A549 (cell line): Measurements from ENCODE around the gene PAX9. TPM values are rescaled to one million over a fixed set of nuclear protein-coding genes. Genes with fewer than 3 reads are reported as not detected.

Source experiments
- ATAC-seq, 2 experiments: fragments of 200-7000 bp in 1 of 2; fragments of >200 bp in 1 of 2; cut with Nextera tagmentation in 1 of 2; cut with Tn5 transposase in 1 of 2; 3 replicates each; pipeline versions ENCODE4 v1.8.0 to v1.9.1; 2018 to 2020; ENCODE audit warnings: mild to moderate bottlenecking in 1 of 2, moderate library complexity in 1 of 2
- CTCF ChIA-PET: fragments of 300-600 bp; sonication (Branson Sonifier 250); formaldehyde crosslinking; extraction: SDS; loops from one replicate; lab custom pipeline; 2021; ENCODE audit warnings: antibody characterized with exemption, inconsistent platforms; lab: Yijun Ruan, JAX
- POLR2A ChIA-PET: fragments of 350-600 bp; formaldehyde crosslinking; extraction: SDS; loops from one replicate; lab custom pipeline; 2021; ENCODE audit warnings: antibody characterized with exemption, inconsistent platforms; lab: Yijun Ruan, JAX
- DNase-seq, 2 experiments: peaks; one replicate each; pipeline versions ENCODE4 v3.0.0 to v3.0.0-alpha.2; 2011 to 2016; ENCODE audit warnings: low read depth in 1 of 2, low spot score in 1 of 2
- FAIRE-seq: peaks from 2 replicates; lab custom pipeline; 2011; peaks lifted over from hg19 to GRCh38; lab: Jason Lieb, UNC
- H3K27ac ChIP-seq, 2 experiments: fragments of >200 bp; sonication (Bioruptor Twin); formaldehyde crosslinking; 3 replicates each; pipeline ENCODE4 v1.5.1; 2016 to 2017
- H3K4me1 ChIP-seq: fragments of >200 bp; sonication (Bioruptor Twin); formaldehyde crosslinking; 3 replicates; pipeline ENCODE4 v1.6.1; 2016
- H3K4me2 ChIP-seq: fragments of >200 bp; sonication (Bioruptor Twin); formaldehyde crosslinking; 3 replicates; pipeline ENCODE4 v1.6.1; 2016
- H3K4me3 ChIP-seq: fragments of >200 bp; sonication (Bioruptor Twin); formaldehyde crosslinking; 3 replicates; pipeline ENCODE4 v1.5.1; 2016
- H3K9me3 ChIP-seq: fragments of >200 bp; sonication (Bioruptor Twin); formaldehyde crosslinking; 3 replicates; pipeline ENCODE4 v1.6.1; 2016
- BHLHE40 ChIP-seq: IDR thresholded peaks from 2 replicates; pipeline ENCODE4 v1.6.1; 2012; ENCODE audit warnings: low read depth, low read length, inconsistent platforms
- CBX2 ChIP-seq: fragments of 200-600 bp; sonication (generic); IDR thresholded peaks from 2 replicates; pipeline ENCODE4 v1.6.1; 2016; ENCODE audit warnings: low read depth, mild to moderate bottlenecking, borderline replicate concordance
- EHMT2 ChIP-seq: fragments of 200-600 bp; sonication (generic); IDR thresholded peaks from 2 replicates; pipeline ENCODE4 v1.6.1; 2016; ENCODE audit warnings: antibody characterized with exemption, low read depth, mild to moderate bottlenecking, moderate library complexity
- ESRRA ChIP-seq: fragments of 150-350 bp; IDR thresholded peaks from 2 replicates; pipeline ENCODE4 v1.6.1; 2014; ENCODE audit warnings: mild to moderate bottlenecking, low read length, borderline replicate concordance
- HOXB5 ChIP-seq: fragments of 250-450 bp; sonication (Bioruptor Pico); IDR thresholded peaks from 2 replicates; pipeline ENCODE4 v1.5.0; 2020; ENCODE audit warnings: mild to moderate bottlenecking, moderate library complexity
- JUN ChIP-seq, 2 experiments: fragments of >200 bp; sonication (Bioruptor Twin); formaldehyde crosslinking; IDR thresholded peaks; 2 replicates in 1 of 2; 3 replicates in 1 of 2; pipeline ENCODE4 v1.6.1; 2016 to 2017
- KDM1A ChIP-seq: fragments of 200-600 bp; sonication (generic); IDR thresholded peaks from 2 replicates; pipeline ENCODE4 v1.6.1; 2016; ENCODE audit warnings: low read depth, mild to moderate bottlenecking
- MAFK ChIP-seq: fragments of 450-650 bp; IDR thresholded peaks from 2 replicates; pipeline ENCODE4 v1.6.1; 2014; ENCODE audit not compliant: partially characterized antibody
- MYC ChIP-seq: IDR thresholded peaks from 2 replicates; pipeline ENCODE4 v1.6.1; 2012; ENCODE audit warnings: mild to moderate bottlenecking, inconsistent platforms, low read length, improper control_type of control experiment, borderline replicate concordance
- NR3C1 ChIP-seq: fragments of >200 bp; sonication (Bioruptor Twin); formaldehyde crosslinking; IDR thresholded peaks from 3 replicates; pipeline ENCODE4 v1.6.1; 2017
- POLR2AphosphoS2 ChIP-seq: conservative IDR thresholded peaks from 2 replicates; pipeline ENCODE4 v1.6.1; 2012; ENCODE audit warnings: low read length, improper control_type of control experiment, inconsistent platforms
- SMC3 ChIP-seq: fragments of >200 bp; sonication (Bioruptor Twin); formaldehyde crosslinking; IDR thresholded peaks from 3 replicates; pipeline ENCODE4 v1.6.1; 2018; ENCODE audit warnings: inconsistent platforms
- TFCP2L1 ChIP-seq: fragments of 250-450 bp; sonication (Bioruptor Pico); IDR thresholded peaks from 2 replicates; pipeline ENCODE4 v1.5.0; 2021; ENCODE audit warnings: mild to moderate bottlenecking
- ZFP36 ChIP-seq: fragments of 450-650 bp; IDR thresholded peaks from 2 replicates; pipeline ENCODE4 v1.6.1; 2014; ENCODE audit warnings: borderline replicate concordance; ENCODE audit not compliant: partially characterized antibody
- WGBS: methylation state at CpG from one replicate; pipeline ENCODE4 v1.1.6; 2017; ENCODE audit errors: missing lambda C conversion rate; 5-methylcytosine and 5-hydroxymethylcytosine counted together
- polyA plus RNA-seq, 4 experiments: library from polyadenylated mRNA; depleted of rRNA in 3 of 4; stranded (reverse); fragments of >200 nt; fragmentation: RNase III in 1 of 4; extraction: RNeasy Plus Mini Kit Qiagen cat#74134 plus additional on column Dnase treatment in 1 of 4; gene quantifications; 2 replicates in 3 of 4; 3 replicates in 1 of 4; pipeline ENCODE4 v1.2.3, GENCODE V29; 2011 to 2017
- TF ChIP-seq, protein P1 (sequence below): fragments of 450-650 bp; IDR thresholded peaks from 2 replicates; pipeline ENCODE4 v1.6.1; 2014; ENCODE audit warnings: antibody characterized with exemption
- TF ChIP-seq, protein P2 (sequence below): fragments of 250-450 bp; sonication (Bioruptor Pico); IDR thresholded peaks from 2 replicates; pipeline ENCODE4 v1.5.0; 2021; ENCODE audit warnings: mild to moderate bottlenecking, moderate library complexity, borderline replicate concordance
- TF ChIP-seq, protein P3 (sequence below): fragments of 200-600 bp; sonication (generic); IDR thresholded peaks from 2 replicates; pipeline ENCODE4 v1.6.1; 2016; ENCODE audit warnings: antibody characterized with exemption, mild to moderate bottlenecking, moderate library complexity
- TF ChIP-seq, protein P4 (sequence below): IDR thresholded peaks from 2 replicates; pipeline ENCODE4 v1.6.1; 2012

PAX9 gene
- polyA plus RNA-seq, 2 of the 4 experiments (the other 2 are of a cell fraction) = 0.75 to 1.8 TPM

DNA sequence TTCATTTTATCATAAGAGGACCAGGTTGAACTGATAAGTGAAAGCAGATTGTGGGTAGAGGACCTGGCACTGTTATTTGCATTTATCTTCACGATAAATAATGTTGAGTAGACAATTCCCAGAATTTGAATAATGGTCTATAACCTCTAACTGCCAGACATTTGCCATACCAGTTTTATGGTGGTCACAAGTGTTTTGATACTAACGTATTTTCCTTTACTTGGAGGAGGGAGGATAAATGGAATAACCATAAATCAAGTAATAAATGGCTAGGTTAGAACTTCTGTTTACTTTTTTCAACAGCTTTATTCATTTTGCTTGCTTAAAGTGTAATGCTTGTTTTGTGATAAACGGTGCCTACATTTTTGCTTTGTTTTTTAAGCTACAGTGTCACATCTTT lies 9.5 kb downstream of the PAX9 start:
- no peak for DNase-seq
- Histone ChIP-seq H3K4me3 (no peak overlapping the region), H3K4me1 (no peaks in the 10 kb centered on the region), H3K4me2 (no peak overlapping the region), H3K27ac (no peak overlapping the region), H3K9me3 (no peaks in the 10 kb centered on the region)
- no peak for ATAC-seq
- ChIA-PET CTCF (no interaction called here), POLR2A (no interaction called here)
- FAIRE-seq = no peak
- TF ChIP-seq ZFP36 = no peak
- no peak for TF ChIP-seq TFCP2L1 (CRISPR knock-in tag)
- TF ChIP-seq CBX2 = no peak
- no peak for TF ChIP-seq SMC3
- TF ChIP-seq, protein P1, sequence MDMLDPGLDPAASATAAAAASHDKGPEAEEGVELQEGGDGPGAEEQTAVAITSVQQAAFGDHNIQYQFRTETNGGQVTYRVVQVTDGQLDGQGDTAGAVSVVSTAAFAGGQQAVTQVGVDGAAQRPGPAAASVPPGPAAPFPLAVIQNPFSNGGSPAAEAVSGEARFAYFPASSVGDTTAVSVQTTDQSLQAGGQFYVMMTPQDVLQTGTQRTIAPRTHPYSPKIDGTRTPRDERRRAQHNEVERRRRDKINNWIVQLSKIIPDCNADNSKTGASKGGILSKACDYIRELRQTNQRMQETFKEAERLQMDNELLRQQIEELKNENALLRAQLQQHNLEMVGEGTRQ = no peak
- 83% methylated on average over 3 of the region's 3 CpGs for WGBS

DNA sequence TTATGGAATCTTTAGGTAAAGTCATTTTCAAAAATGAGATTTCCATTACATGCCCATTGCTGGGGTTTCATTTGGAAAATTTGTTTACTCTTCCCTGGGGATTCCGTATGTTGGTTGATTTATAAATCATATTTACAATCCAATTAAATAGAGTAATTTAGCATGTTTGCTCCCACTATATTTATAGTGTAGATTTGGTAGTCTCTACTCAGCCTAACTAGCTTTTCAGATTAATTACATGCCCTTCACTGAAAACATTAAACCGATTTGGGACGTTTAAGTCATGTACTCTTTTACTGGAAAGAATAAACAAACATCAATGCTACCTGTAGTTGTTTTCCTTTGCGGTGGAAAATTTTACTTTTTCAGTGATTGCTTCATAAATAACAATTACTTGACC lies 10.4 kb downstream of the PAX9 start:
- POLR2A ChIA-PET = no interaction called here
- TF ChIP-seq, protein P2, sequence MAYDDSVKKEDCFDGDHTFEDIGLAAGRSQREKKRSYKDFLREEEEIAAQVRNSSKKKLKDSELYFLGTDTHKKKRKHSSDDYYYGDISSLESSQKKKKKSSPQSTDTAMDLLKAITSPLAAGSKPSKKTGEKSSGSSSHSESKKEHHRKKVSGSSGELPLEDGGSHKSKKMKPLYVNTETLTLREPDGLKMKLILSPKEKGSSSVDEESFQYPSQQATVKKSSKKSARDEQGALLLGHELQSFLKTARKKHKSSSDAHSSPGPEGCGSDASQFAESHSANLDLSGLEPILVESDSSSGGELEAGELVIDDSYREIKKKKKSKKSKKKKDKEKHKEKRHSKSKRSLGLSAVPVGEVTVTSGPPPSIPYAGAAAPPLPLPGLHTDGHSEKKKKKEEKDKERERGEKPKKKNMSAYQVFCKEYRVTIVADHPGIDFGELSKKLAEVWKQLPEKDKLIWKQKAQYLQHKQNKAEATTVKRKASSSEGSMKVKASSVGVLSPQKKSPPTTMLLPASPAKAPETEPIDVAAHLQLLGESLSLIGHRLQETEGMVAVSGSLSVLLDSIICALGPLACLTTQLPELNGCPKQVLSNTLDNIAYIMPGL (CRISPR knock-in tag) = no peak
- TF ChIP-seq ESRRA (no peak), BHLHE40 (no peak), JUN (IDR thresholded peaks at IDR 0.05) (no peak), MYC (no peak), KDM1A (no peak), NR3C1 (no peak), ZFP36 (no peak), EHMT2 (no peak), MAFK (no peak)
- TF ChIP-seq, protein P3, sequence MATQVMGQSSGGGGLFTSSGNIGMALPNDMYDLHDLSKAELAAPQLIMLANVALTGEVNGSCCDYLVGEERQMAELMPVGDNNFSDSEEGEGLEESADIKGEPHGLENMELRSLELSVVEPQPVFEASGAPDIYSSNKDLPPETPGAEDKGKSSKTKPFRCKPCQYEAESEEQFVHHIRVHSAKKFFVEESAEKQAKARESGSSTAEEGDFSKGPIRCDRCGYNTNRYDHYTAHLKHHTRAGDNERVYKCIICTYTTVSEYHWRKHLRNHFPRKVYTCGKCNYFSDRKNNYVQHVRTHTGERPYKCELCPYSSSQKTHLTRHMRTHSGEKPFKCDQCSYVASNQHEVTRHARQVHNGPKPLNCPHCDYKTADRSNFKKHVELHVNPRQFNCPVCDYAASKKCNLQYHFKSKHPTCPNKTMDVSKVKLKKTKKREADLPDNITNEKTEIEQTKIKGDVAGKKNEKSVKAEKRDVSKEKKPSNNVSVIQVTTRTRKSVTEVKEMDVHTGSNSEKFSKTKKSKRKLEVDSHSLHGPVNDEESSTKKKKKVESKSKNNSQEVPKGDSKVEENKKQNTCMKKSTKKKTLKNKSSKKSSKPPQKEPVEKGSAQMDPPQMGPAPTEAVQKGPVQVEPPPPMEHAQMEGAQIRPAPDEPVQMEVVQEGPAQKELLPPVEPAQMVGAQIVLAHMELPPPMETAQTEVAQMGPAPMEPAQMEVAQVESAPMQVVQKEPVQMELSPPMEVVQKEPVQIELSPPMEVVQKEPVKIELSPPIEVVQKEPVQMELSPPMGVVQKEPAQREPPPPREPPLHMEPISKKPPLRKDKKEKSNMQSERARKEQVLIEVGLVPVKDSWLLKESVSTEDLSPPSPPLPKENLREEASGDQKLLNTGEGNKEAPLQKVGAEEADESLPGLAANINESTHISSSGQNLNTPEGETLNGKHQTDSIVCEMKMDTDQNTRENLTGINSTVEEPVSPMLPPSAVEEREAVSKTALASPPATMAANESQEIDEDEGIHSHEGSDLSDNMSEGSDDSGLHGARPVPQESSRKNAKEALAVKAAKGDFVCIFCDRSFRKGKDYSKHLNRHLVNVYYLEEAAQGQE = no peak
- FAIRE-seq = no peak
- WGBS = 87% methylated on average over 4 of the region's 4 CpGs
- Histone ChIP-seq H3K4me2 (no peak overlapping the region), H3K9me3 (no peaks in the 10 kb centered on the region), H3K27ac (no peak overlapping the region), H3K4me1 (no peaks in the 10 kb centered on the region), H3K4me3 (no peak overlapping the region)
- no peak for DNase-seq
- CTCF ChIA-PET = interaction anchor here (1.6 kb wide), 1 partner anchor 16 kb away, joined by 4 read pairs; no protein-coding TSS in a partner anchor
- ATAC-seq = no peak

DNA sequence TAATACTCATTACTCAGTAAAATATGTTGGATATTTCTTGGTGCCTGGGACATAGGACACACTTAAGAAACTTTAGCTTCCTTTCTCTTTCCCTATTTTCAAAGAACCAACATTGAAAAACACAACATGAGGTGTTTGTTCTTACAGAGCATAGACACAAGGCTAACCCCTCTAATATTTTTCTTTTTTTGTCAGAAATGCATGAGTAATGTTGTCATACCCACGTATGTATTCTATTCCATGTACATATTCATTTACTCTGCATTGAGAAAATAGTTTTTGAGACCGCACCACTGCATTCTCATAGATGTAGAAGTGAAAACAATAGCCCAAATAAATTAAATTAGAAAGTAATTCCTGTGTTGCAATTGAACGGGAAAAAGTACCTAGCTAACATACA lies 13.0 kb downstream of the PAX9 start:
- H3K4me3 ChIP-seq = no peak overlapping the region
- ChIA-PET CTCF (no interaction called here), POLR2A (no interaction called here)
- no peak overlapping the region for H3K27ac ChIP-seq
- no peak for ATAC-seq
- TF ChIP-seq SMC3 = no peak
- TF ChIP-seq CBX2 = no peak
- TF ChIP-seq, protein P4, sequence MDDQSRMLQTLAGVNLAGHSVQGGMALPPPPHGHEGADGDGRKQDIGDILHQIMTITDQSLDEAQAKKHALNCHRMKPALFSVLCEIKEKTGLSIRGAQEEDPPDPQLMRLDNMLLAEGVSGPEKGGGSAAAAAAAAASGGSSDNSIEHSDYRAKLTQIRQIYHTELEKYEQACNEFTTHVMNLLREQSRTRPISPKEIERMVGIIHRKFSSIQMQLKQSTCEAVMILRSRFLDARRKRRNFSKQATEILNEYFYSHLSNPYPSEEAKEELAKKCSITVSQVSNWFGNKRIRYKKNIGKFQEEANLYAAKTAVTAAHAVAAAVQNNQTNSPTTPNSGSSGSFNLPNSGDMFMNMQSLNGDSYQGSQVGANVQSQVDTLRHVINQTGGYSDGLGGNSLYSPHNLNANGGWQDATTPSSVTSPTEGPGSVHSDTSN = no peak
- TF ChIP-seq POLR2AphosphoS2 = no peak
- no peak for TF ChIP-seq HOXB5 (CRISPR knock-in tag)
- TF ChIP-seq, all 56 proteins: peak for 0
- 73% methylated on average over 3 of the region's 3 CpGs for WGBS
- no peak for DNase-seq
- Histone ChIP-seq H3K9me3 (no peaks in the 10 kb centered on the region), H3K4me1 (no peaks in the 10 kb centered on the region), H3K4me2 (no peak overlapping the region)
- FAIRE-seq = no peak
